GM12872 (cell line): ENCODE data around the gene GSE1.

Experiments
- CTCF ChIP-seq: IDR thresholded peaks from 3 replicates; pipeline ENCODE4 v1.5.1; 2011; ENCODE audit warnings: low read depth, mild to moderate bottlenecking, low read length, moderate library complexity; ENCODE audit not compliant: insufficient read depth

The GSE1 gene

GRCh38 chr16:85656351-85657266 is 43.5 kb downstream of the GSE1 start:
- no peak for TF ChIP-seq CTCF

- no peak for TF ChIP-seq CTCF
These were observed 44.1 kb downstream of the GSE1 start for GRCh38 chr16:85657267-85657650.

GRCh38 chr16:85657996-85658395 is 44.9 kb downstream of the GSE1 start:
- no peak for TF ChIP-seq CTCF

GRCh38 chr16:85658504-85659326 is 45.6 kb downstream of the GSE1 start:
- no peak for TF ChIP-seq CTCF

- no peak for TF ChIP-seq CTCF
These were observed 46.2 kb downstream of the GSE1 start for GRCh38 chr16:85659336-85659735.

GRCh38 chr16:85659805-85660511 is 46.8 kb downstream of the GSE1 start:
- TF ChIP-seq CTCF = peak; percentile 95
